Umbilical cord (tissue), 2 donors: Measurements from ENCODE around the gene IFT22. TPM values are rescaled to one million over a fixed set of nuclear protein-coding genes. Genes with fewer than 3 reads are reported as not detected.
A peak's percentile ranks its signal among the peaks of the same experiment; 100 is the strongest.
"Not testable (repeated sequence)": the region's sequence is repeated elsewhere in the genome, so short reads cannot be mapped to it uniquely, and the experiment has no call there.

Experiments
- DNase-seq: peaks from one replicate; pipeline ENCODE4 v3.0.0-alpha.2; 2015; ENCODE audit warnings: low spot score
- total RNA-seq: library from RNA; depleted of rRNA; stranded (reverse); fragments of >200 nt; gene quantifications from one replicate; pipeline ENCODE4 v1.2.3, GENCODE V29; 2014; ENCODE audit warnings: low replicate concordance; ENCODE audit not compliant: insufficient read depth

The IFT22 gene
- total RNA-seq, 1 donor from 2014 or later, result 11.3 TPM

GRCh38 chr7:101315336-101315735, 6.3 kb downstream of the IFT22 start:
- peak; percentile 24 for DNase-seq

GRCh38 chr7:101308245-101309085, 13.1 kb downstream of the IFT22 start:
- peak; percentile 43 for DNase-seq

GRCh38 chr7:101306307-101306706, 15.3 kb downstream of the IFT22 start:
- DNase-seq, result no peak

GRCh38 chr7:101303102-101303701, 18.4 kb downstream of the IFT22 start:
- no peak for DNase-seq

GRCh38 chr7:101302641-101303101, 18.9 kb downstream of the IFT22 start:
- DNase-seq, result no peak

GRCh38 chr7:101300465-101301376, 20.9 kb downstream of the IFT22 start:
- no peak for DNase-seq

GRCh38 chr7:101299511-101300464, 21.8 kb downstream of the IFT22 start:
- no peak for DNase-seq

GRCh38 chr7:101294832-101295121, 26.8 kb downstream of the IFT22 start:
- no peak for DNase-seq

- no peak for DNase-seq
Measured at GRCh38 chr7:101294039-101294831, 27.4 kb downstream of the IFT22 start.

GRCh38 chr7:101293069-101294021, 28.3 kb downstream of the IFT22 start:
- DNase-seq, result not testable (repeated sequence)

GRCh38 chr7:101292566-101292965, 29.0 kb downstream of the IFT22 start:
- not testable (repeated sequence) for DNase-seq

- DNase-seq, result peak; percentile 27
Measured at GRCh38 chr7:101290186-101291037, 31.2 kb downstream of the IFT22 start.

- DNase-seq, result not testable (repeated sequence)
Measured at GRCh38 chr7:101289687-101290086, 31.9 kb downstream of the IFT22 start.

- DNase-seq, result no peak
Measured at GRCh38 chr7:101288439-101288838, 33.2 kb downstream of the IFT22 start.

- no peak for DNase-seq
Measured at GRCh38 chr7:101287032-101287431, 34.6 kb downstream of the IFT22 start.

GRCh38 chr7:101285880-101286279, 35.7 kb downstream of the IFT22 start:
- DNase-seq, result not testable (repeated sequence)

GRCh38 chr7:101285171-101285570, 36.4 kb downstream of the IFT22 start:
- no peak for DNase-seq

- not testable (repeated sequence) for DNase-seq
Measured at GRCh38 chr7:101280912-101281311, 40.7 kb downstream of the IFT22 start.
